Islet of Langerhans (tissue), 1 donor: ENCODE results near the gene POU3F2.

Experiments used
- FAIRE-seq: peaks from one replicate; lab custom pipeline; 2011; peaks lifted over from hg19 to GRCh38; lab: Jason Lieb, UNC

The POU3F2 gene

GRCh38 chr6:98831057-98831958 is 3.1 kb upstream of the POU3F2 start:
- FAIRE-seq: no peak

GRCh38 chr6:98831959-98832283 is 2.5 kb upstream of the POU3F2 start:
- FAIRE-seq: no peak

- FAIRE-seq: no peak
Measured at GRCh38 chr6:98832284-98833056, 1.9 kb upstream of the POU3F2 start.

GRCh38 chr6:98833057-98833306 is 1.4 kb upstream of the POU3F2 start:
- no peak for FAIRE-seq

GRCh38 chr6:98833307-98834059 is 891 bp upstream of the POU3F2 start:
- no peak for FAIRE-seq

- FAIRE-seq: no peak
Measured at GRCh38 chr6:98835149-98836024, 1.0 kb downstream of the POU3F2 start.

- FAIRE-seq: no peak
Measured at GRCh38 chr6:98836025-98836961, 1.9 kb downstream of the POU3F2 start.

GRCh38 chr6:98836962-98837944 is 2.9 kb downstream of the POU3F2 start:
- no peak for FAIRE-seq

GRCh38 chr6:98838032-98838431 is 3.7 kb downstream of the POU3F2 start:
- no peak for FAIRE-seq

- no peak for FAIRE-seq
Measured at GRCh38 chr6:98838975-98839374, 4.6 kb downstream of the POU3F2 start.

- FAIRE-seq: no peak
Measured at GRCh38 chr6:98839781-98840361, 5.5 kb downstream of the POU3F2 start.

- FAIRE-seq: no peak
Measured at GRCh38 chr6:98840385-98840784, 6.0 kb downstream of the POU3F2 start.

- FAIRE-seq: no peak
Measured at GRCh38 chr6:98840996-98841513, 6.7 kb downstream of the POU3F2 start.

- no peak for FAIRE-seq
Measured at GRCh38 chr6:98841621-98842341, 7.4 kb downstream of the POU3F2 start.

- no peak for FAIRE-seq
Measured at GRCh38 chr6:98842342-98843180, 8.2 kb downstream of the POU3F2 start.

GRCh38 chr6:98843271-98844243 is 9.2 kb downstream of the POU3F2 start:
- FAIRE-seq: no peak
